ENCODE data around the gene HOXA3. TPM values are rescaled to one million over a fixed set of nuclear protein-coding genes. Genes with fewer than 3 reads are reported as not detected.

The HOXA3 gene
- total RNA-seq, 1 donor from 2014 or later: 0.96 TPM

DNA sequence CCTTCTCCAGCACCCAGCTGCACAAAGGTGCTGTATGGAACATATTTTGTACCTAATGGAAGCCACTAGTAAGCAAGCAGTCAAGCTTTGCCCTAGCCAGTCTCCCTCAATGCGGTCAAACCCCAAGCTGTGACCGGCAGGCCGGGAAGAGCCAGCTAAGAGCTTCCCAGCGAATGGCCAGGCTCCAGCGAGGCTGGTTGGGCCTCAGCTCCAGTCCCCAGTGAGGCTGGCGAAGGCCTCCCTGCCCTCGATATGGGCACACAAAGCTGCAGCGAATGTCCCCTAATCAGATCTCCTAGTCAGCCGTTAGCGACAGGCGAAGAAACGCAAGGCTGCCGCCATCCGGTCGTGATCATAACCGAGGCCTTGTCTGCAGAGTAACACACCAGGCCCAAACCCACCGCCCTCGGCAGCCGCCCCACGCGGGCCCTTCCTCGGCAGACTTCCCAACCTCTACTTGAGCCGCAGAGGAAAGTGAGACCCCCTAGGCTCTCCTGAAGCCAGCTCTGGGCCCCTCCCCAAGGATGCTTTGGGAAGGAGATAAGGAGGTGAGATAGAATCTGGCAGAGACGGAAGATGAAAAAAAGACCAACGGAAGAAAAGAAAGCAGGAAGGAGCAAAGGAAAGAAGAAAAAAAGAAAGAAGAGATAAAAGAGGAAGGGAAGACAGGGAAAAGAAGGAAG, 16.0 kb upstream of the HOXA3 start:
- peak; percentile 81 for DNase-seq (ENCODE audit: low spot score)

DNA sequence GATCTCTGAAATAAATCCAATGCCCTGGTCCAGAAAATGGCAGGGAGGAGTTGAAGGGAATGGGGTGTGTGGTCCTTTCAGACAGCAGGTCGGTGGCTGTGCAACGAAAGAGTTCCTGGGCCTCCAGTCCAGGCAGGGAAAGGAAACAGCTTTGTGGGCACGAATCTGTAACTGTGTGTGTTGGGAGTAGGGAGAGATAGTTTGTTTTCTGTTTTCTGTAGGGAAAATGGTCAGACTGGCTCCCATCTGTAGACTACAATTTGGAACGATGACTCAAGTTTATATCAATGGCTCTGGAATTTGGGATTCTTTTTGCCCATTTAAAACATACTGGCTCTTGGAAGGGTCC, 15.5 kb upstream of the HOXA3 start:
- no peak for DNase-seq (ENCODE audit: low spot score)

DNA sequence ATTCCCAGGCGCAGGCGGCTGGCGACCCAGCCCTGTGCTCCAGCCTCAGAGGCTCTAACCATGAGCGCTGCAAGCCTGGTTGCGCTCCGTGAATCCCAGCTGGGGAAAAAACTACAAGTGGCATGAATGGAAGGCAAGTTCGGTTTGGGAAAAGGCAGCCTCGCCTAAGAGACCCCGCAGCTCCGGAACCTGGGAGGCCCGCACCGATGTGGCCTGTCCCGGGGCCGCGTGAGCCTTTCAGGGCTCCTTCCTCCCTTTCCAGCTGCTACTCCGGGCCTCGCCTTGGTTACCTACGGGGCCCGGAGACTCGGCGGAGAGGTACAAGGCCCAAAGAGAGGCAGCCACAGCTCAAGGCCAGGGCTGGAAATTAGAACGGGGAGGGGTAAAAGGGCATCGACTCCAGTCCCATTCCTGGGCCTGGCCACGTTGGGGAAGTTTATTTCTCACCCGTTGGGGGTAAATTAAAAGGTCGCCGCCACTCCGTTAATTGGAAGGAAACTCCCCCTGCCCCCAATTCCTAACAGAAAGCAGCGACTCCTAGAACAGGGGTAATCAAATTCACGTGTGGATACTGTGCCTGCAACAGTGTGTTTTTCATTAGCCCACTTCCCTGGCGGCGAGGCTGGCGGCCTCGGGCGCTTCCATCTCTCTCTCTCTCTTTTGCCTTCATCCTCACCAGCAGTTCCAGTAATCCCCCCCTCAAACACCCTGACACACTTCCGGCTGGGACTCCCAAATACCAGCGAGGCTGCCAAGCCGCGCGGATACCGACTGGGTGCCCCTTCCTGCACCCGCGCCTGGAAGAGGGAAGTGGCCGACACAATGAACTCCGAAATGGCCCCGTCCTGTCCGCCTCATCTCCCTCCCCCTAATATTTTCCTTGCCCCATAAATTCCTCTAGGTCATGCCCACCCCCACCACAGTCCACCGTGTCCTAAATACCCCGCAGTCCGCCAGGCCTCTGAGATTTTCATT, 14.4 kb upstream of the HOXA3 start:
- peak; percentile 47 for DNase-seq (ENCODE audit: low spot score)

DNA sequence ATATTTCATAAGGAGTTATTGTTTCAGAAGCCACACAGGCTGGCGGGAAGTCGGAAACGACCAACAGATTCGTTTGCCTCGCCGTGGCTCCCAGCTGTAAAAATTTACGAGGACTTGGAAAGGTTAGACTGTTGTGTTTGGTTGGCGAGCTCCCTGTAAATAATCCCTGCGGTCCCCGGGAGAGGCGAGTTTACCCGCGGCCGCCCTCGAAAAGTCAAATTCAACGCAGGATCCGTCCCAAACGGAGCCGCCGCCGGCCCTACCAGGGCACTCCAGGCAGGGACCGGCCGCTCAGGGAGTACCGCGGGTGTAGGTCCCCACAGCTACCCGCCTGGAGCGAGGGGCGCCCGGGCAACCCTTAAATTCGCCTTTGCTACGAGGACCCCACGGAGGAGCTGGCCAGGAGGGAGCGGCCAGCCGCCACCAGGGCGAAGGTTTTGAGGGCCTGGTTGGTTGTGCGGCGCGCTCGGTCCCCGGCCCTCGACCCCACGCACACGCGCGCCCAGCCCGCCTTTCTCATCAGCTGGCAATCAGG, 13.7 kb upstream of the HOXA3 start:
- no peak for DNase-seq (ENCODE audit: low spot score)

DNA sequence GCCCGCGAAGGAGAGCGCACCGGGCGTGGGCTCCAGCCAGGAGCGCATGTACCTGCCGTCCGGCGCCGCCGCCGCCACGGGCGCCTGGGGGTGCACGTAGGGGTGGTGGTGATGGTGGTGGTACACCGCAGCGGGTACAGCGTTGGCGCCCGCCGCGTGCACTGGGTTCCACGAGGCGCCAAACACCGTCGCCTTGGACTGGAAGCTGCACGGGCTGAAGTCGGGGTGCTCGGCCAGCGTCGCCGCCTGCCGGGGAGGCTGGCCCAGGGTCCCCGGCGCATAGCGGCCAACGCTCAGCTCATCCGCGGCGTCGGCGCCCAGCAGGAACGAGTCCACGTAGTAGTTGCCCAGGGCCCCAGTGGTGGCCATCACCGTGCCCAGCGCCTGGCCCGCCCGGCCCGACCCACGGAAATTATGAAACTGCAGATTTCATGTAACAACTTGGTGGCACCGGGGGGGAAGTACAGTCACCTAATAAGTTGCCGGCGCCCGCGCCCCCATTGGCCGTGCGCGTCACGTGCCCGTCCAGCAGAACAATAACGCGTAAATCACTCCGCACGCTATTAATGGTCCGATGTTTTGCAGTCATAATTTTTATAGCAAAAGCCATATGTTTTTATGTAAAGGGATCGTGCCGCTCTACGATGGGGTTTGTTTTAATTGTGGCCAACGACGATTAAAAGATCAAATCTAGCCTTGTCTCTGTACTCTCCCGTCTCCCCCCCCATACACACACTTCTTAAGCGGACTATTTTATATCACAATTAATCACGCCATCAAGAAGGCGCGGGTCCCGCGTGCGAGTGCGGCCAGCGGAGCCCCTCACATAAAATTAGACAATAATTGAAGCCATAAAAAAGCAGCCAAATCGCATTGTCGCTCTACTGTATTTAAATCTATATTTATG, 13.0 kb upstream of the HOXA3 start, which contains the start of gene HOXA9:
Gene HOXA9 (minus strand): TSS at position 449 of the 907 bp plus-strand sequence. CDS start 80 bp downstream, at position 369.
- DNase-seq (ENCODE audit: low spot score): peak; percentile 93

DNA sequence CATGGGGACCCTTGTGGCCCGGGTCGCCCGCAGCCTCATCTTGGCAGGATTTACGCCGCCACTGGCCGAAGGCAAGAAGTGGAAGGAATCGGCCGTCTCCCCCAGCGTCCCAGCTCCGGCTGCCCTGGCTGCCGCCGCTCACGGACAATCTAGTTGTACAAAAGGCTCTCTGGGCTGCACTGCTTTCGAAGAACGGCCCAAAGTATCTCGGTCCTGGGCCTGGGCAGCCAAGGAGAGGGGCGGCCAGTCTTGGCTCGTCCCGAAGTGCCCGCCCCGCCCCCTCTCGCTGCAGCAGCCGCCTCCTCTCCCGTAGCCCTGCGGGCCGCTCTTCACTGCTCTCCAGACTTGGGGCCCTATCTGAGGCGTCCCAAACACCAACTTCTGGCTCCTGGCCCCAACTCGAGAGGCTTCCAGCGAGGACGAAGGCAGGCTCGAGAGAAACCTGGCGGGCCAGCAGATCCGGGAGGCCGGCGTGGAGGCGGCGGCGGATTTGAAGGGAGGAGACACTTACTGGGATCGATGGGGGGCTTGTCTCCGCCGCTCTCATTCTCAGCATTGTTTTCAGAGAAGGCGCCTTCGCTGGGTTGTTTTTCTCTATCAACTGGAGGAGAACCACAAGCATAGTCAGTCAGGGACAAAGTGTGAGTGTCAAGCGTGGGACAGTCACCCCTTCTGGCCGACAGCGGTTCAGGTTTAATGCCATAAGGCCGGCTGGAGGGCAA, 12.1 kb upstream of the HOXA3 start:
- peak; percentile 61 for DNase-seq (ENCODE audit: low spot score)

DNA sequence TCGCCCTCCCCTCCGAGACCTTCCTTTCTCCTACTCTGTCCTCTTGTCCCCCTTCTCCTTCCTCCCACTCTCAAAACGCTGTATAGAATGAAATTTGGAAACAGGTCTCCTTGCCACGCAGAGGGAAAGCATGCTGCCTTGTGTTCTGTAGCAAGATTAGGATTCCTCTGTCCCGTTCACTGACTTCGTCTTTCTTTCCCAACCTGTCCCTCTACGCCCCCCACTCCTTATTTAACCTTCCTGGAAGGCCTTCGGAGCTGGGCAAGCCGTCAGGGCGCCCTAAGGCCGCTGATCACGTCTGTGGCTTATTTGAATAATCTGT, 11.6 kb upstream of the HOXA3 start:
- DNase-seq (ENCODE audit: low spot score): no peak

DNA sequence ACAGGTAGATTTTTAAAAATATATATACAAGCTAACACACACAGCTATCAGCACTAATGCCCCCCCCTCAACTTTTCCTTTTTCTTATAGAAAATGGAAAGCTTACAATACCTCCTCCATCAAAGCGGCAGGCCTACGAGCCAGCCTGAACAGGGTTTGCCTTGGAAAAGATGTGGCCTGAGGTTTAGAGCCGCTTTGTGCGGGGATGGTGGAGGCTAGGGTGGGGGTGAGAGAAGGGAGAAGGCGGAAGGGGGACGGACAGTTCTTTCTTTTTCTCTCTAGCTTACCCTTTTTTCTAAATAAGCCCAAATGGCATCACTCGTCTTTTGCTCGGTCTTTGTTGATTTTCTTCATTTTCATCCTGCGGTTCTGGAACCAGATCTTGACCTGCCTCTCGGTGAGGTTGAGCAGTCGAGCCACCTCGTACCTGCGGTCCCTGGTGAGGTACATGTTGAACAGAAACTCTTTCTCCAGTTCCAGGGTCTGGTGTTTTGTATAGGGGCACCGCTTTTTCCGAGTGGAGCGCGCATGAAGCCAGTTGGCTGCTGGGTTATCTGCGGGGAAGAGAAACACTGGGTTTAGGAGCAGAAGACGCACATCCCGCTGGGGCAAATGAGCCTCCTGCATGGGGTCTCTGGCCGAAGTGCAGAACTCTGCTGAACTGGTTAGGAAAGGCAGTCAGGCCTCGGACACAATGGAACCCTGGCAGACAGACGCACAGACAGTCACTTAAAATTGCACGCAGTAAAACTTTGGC, 11.1 kb upstream of the HOXA3 start:
- peak; percentile 45 for DNase-seq (ENCODE audit: low spot score)

DNA sequence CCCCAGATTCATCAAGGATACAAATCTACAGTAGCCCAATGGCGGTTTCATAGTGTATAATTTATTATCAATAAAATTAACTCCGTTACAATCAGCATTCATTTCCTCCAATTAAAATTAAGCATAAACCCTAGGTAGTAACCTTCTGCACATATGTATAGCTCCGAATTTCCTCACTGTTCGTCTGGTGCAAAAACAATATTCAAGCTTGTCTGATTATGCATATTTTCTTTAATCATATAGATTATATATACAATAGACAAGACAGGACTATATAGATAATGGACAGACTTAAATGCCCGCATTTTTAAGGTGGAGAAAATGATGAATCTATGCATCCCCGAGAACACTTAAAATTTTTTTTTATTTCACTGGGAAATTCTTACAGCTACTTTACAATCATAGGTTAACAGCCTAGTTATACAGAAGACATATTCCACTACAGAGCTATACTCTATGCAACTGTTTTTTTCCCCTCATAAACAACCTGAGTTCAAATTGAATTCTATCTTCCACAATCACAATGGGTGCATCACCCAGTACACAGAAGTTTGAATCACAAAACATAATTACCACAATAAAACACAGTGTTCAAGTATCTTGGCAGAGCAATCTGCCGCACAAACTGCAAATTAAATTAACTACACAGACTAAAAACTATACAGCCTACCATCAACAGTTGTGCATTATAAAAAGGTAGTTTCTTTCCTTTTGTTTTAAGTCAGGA, 10.3 kb upstream of the HOXA3 start:
- peak; percentile 37 for DNase-seq (ENCODE audit: low spot score)

DNA sequence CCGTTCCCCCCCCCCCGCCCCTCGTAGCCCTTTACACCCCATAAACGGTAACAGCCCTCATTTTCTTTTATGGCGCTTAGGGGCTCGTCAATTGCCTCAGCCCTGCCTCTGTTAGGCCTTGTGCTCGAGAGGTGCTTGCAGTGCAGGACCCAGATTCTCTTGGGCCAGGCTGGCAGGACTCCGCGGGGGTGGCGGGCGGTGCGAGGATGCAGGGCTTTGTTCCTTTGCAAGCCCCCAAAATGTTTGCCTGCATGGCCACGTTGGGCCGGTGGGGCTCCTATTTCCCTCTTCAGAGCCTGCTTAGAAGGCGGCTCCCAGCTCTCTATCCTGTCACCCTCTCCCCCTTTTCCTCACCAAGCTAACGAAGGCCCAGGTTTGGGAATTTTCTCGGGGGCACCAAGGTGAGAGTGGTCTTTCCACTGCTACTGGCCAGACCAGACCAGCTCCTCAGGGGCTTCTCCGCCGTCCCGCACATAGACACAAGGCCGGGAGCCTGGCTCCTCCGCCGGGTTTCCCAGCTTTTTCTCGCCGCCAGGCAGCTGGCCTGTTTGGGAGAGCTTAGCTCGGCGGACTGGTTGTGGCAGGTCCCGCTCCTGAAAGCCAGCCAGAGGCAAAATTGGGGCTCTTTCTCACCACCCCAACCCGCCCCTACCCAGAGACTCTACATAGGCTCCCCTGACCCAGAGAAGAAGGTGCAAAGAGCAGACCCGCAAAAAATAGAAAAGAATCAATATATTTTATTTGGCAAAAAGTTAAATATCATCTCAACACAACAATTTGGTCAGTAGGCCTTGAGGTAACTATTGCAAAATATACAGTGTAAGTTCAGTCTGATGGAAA, 9.6 kb upstream of the HOXA3 start:
- peak; percentile 44 for DNase-seq (ENCODE audit: low spot score)

DNA sequence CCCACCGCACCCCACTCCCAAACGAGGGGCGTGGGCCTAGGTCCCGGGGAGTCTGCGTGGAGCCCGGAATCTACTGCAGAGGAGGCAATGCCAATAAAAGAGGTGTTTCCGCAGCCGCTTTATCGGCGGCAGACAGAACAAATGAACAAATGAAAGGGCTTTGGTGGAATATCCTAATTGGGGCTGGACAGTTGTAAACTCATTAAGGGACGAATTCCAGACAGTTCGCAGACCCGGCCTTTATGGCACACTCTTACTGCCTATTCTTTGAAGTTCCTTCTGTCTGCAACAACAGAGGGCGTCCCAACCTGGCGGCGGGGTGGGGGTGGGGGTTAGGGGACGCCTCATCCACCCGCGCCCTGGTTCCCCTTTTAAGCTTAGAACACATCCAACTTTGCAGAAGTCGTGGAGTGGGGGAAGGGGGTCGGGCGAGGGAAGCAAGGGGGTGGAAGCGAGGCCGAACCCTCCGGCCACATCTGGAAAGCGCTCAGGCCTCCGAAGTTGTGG, 8.9 kb upstream of the HOXA3 start:
- peak; percentile 62 for DNase-seq (ENCODE audit: low spot score)

DNA sequence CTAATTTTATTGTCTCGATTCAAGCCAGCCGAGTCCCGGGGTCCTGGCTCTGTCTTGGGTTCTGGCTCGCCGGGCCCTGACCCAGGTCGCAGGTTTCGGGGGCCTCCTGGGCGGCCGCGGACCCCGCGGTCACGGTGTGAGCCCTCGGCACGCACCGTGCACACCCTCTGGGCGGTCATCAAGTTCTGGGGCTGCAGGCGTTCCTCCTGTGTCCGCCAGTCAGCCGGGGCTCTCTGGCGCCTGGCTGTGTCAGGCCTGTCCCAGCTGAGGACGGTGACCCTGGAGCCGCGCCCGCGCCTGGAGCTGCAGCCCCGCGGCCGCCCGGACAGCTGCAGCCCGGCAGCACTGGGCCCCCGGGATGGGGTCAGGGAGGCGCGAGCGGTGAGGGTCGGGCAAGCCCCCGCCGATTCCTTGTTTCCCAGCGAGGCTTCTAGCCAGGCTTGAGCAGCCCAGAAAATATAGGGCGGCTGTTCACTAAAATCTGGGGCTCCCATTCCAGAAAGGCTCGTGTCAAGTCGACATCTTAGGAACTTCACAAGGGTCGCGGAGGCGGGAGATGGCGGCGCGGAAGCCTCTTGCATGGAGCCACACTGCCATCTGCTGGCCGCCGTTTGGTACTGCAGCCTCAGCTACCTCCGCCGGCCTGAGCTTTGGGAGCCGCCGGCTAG, 8.3 kb upstream of the HOXA3 start:
- DNase-seq (ENCODE audit: low spot score): peak; percentile 92

DNA sequence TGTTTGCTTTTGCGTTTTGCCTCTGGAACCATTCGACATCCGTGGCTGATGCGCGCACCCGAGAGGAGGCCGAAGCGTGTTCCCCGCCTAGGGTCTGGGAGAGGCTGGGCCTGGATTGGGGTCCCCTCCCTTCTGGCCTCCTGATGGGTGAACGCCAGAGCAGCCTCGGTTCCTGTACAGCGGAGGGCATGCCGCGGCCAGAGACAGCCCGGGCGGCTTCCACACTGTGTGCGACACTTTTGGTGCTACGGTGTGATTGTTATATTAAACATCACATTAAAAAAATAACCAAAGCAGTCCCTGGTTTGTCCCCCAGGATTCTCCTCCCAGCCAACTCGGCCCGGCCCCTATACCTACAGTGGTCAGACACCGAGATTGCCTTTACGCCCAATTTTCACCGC, 7.8 kb upstream of the HOXA3 start:
- peak; percentile 46 for DNase-seq (ENCODE audit: low spot score)

DNA sequence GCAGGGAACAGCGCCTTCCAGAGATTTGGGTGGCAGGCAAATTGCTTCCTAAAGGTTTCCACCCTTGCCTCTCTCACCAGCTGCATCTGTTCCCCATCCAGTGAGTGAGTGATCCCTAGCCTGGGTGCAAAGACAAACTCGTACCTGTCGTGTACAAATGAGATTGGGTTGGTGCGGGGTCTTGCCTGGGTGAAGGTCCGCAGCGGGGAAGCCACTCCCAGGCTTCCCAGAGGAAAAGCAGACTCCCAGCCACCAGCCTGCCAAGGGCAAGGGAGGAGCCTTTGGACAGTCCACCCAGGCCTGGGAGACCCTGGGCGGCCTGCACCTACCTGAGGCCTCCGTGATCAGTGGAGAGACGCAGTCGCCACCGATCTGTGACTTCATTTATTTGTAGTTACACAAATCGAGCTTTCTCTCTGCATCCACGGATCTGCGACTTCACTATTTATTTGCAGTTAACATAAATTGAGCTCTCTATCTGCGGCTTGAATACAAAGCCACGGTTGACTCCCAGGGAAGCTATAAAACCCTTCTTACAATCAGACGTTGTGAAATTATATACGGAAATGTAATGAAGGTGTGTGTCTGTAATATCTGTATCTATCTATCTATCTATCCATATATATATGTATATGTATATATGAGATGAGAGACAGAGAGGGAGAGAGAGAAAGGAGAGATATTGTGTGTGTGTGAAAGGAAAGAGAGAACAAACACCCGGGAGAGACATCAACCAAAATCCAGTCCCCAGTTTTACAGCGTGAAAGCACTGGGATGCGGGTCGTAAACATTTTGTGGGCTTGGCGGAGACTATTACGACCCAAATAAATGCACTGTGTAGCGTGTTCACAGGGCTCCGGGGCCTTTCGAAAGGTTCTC, 7.1 kb upstream of the HOXA3 start:
- no peak for DNase-seq (ENCODE audit: low spot score)

DNA sequence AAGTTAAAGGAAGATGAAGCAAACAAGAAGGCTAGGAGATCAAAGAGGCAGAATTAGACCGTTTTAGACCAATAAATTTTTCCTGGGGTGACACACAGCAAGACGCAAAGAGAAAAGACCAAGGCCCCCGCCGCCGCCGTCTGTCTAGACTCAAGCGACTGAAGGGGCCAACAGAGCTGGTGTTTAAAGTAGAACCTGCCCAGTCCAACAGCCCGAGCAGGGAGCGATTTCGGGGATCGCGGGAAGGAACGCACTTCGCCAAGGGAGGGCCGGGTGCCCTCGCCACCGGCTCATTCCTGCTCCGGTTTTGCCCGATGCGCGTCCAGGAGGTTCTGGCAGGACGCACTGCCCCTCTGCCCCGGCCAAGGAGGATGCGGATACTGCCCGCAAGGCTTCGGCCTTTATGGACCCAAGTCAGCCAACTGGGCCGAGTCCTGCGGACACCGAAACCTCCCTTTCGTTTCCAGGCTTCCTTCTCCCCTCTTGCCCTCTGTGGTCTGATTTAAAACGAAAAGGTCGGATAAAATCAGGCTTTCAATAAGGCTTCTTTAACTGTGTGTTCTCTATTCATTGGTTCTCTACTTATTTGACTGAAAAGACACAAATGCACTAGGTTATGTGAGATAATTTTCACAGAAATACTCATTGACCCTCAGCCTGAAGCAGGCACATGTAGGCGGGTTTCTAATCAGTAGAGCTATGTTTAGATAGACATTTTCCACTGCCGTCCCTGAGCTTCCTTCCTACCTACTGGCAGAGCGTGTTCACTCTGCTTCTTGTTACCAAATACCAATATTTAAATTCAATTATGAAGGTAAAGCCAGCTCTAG, 6.3 kb upstream of the HOXA3 start:
- DNase-seq (ENCODE audit: low spot score): no peak

Measured in umbilical cord (tissue), 2 donors.